Fibroblast of skin of abdomen (primary cell): ENCODE data around the gene KRTAP9-7. TPM values are rescaled to one million over a fixed set of nuclear protein-coding genes. Genes with fewer than 3 reads are reported as not detected.
"Not testable (repeated sequence)": the region's sequence is repeated elsewhere in the genome, so short reads cannot be mapped to it uniquely, and the experiment has no call there.

Experiments
- DNase-seq: peaks from one replicate; pipeline ENCODE4 v3.0.0-alpha.2; 2013
- polyA plus RNA-seq, 2 experiments: library from polyadenylated mRNA; unstranded; fragments of 120-200 nt; gene quantifications; one replicate each; pipeline ENCODE4 v1.2.1, GENCODE V29; 2013; ENCODE audit not compliant: insufficient read length in 2 of 2

The KRTAP9-7 gene
- polyA plus RNA-seq (2013, experiment 1 of 2; ENCODE audit: insufficient read length), result not detected
- not detected for polyA plus RNA-seq (2013, experiment 2 of 2; ENCODE audit: insufficient read length)

- DNase-seq, result not testable (repeated sequence)
Observed at GRCh38 chr17:41275648-41276190, at the start of gene KRTAP9-7. Gene KRTAP9-7 (plus strand): TSS chr17:41275698. CDS start chr17:41275698, 0 bp downstream.

- no peak for DNase-seq
Observed at GRCh38 chr17:41226051-41226450, 49.4 kb upstream of the KRTAP9-7 start.

- not testable (repeated sequence) for DNase-seq
Observed at GRCh38 chr17:41226598-41227095, 48.9 kb upstream of the KRTAP9-7 start, which contains the start of gene KRTAP9-2. Gene KRTAP9-2 (plus strand): TSS chr17:41226648. CDS start chr17:41226655, 7 bp downstream.

GRCh38 chr17:41230094-41230493 is 45.4 kb upstream of the KRTAP9-7 start:
- no peak for DNase-seq

GRCh38 chr17:41231731-41232130 is 43.8 kb upstream of the KRTAP9-7 start:
- no peak for DNase-seq

GRCh38 chr17:41232399-41233105 is 42.9 kb upstream of the KRTAP9-7 start, which contains the start of gene KRTAP9-3:
Gene KRTAP9-3 (plus strand): TSS chr17:41232449. CDS start chr17:41232502, 53 bp downstream.
- DNase-seq, result not testable (repeated sequence)

- DNase-seq, result not testable (repeated sequence)
Observed at GRCh38 chr17:41237116-41237515, 38.4 kb upstream of the KRTAP9-7 start.

GRCh38 chr17:41237949-41238437 is 37.5 kb upstream of the KRTAP9-7 start, which contains the start of gene KRTAP9-8:
Gene KRTAP9-8 (plus strand): TSS chr17:41237999. CDS start chr17:41238052, 53 bp downstream.
- DNase-seq, result not testable (repeated sequence)

GRCh38 chr17:41246995-41247787 is 28.3 kb upstream of the KRTAP9-7 start:
- DNase-seq, result not testable (repeated sequence)

GRCh38 chr17:41249637-41250240 is 25.8 kb upstream of the KRTAP9-7 start, which contains the start of gene KRTAP9-4:
Gene KRTAP9-4 (plus strand): TSS chr17:41249687. CDS start chr17:41249721, 34 bp downstream.
- not testable (repeated sequence) for DNase-seq

GRCh38 chr17:41251261-41251660 is 24.2 kb upstream of the KRTAP9-7 start:
- DNase-seq, result no peak

GRCh38 chr17:41254861-41255260 is 20.6 kb upstream of the KRTAP9-7 start:
- peak; percentile 21 for DNase-seq

- DNase-seq, result peak; percentile 65
Observed at GRCh38 chr17:41255381-41256290, 19.9 kb upstream of the KRTAP9-7 start, which contains the start of gene KRTAP9-9. Gene KRTAP9-9 (plus strand): TSS chr17:41255384.

GRCh38 chr17:41256291-41256685 is 19.2 kb upstream of the KRTAP9-7 start:
- DNase-seq, result peak; percentile 51

GRCh38 chr17:41258406-41258805 is 17.1 kb upstream of the KRTAP9-7 start:
- no peak for DNase-seq

- DNase-seq, result no peak
Observed at GRCh38 chr17:41263212-41263611, 12.3 kb upstream of the KRTAP9-7 start.

- DNase-seq, result no peak
Observed at GRCh38 chr17:41264599-41264998, 10.9 kb upstream of the KRTAP9-7 start.

- no peak for DNase-seq
Observed at GRCh38 chr17:41265078-41265477, 10.4 kb upstream of the KRTAP9-7 start, which contains the start of gene KRTAP9-6. Gene KRTAP9-6 (plus strand): TSS chr17:41265378. CDS start chr17:41265378, 0 bp downstream.

- no peak for DNase-seq
Observed at GRCh38 chr17:41267711-41268110, 7.8 kb upstream of the KRTAP9-7 start.

GRCh38 chr17:41271323-41271722 is 4.2 kb upstream of the KRTAP9-7 start:
- not testable (repeated sequence) for DNase-seq
